GM12878 (cell line): ENCODE measurements around the gene SLC16A10.

Source experiments
- BACH1 ChIP-seq: fragments of 450-650 bp; IDR thresholded peaks from 2 replicates; pipeline ENCODE4 v1.6.1; 2017; ENCODE audit warnings: mild to moderate bottlenecking, borderline replicate concordance
- BCL11A ChIP-seq: IDR thresholded peaks from 2 replicates; pipeline ENCODE4 v1.6.1; 2011; ENCODE audit warnings: low read depth, low read length
- CREB1 ChIP-seq: IDR thresholded peaks from 2 replicates; pipeline ENCODE4 v1.6.1; 2012; ENCODE audit warnings: low read depth, mild to moderate bottlenecking, inconsistent platforms
- FOXK2 ChIP-seq: fragments of 450-650 bp; IDR thresholded peaks from 2 replicates; pipeline ENCODE4 v1.6.1; 2017; ENCODE audit warnings: mild to moderate bottlenecking, moderate library complexity
- NR2C2 ChIP-seq: IDR thresholded peaks from 2 replicates; pipeline ENCODE4 v1.6.1; 2011; ENCODE audit warnings: borderline replicate concordance, low read depth; ENCODE audit not compliant: control insufficient read depth, insufficient read length
- POLR2A ChIP-seq: IDR thresholded peaks from 2 replicates; pipeline ENCODE4 v1.6.1; 2011; ENCODE audit warnings: low read depth, mild to moderate bottlenecking, low read length
- POLR2AphosphoS5 ChIP-seq: IDR thresholded peaks from 2 replicates; pipeline ENCODE4 v1.6.1; 2011; ENCODE audit warnings: mild to moderate bottlenecking, low read length, inconsistent platforms
- TCF12 ChIP-seq: IDR thresholded peaks from 2 replicates; pipeline ENCODE4 v1.6.1; 2011; ENCODE audit warnings: low read depth, mild to moderate bottlenecking, low read length
- YY1 ChIP-seq: IDR thresholded peaks from 2 replicates; pipeline ENCODE4 v1.6.1; 2011; ENCODE audit warnings: low read depth, mild to moderate bottlenecking, low read length
- TF ChIP-seq, protein P1 (sequence below): IDR thresholded peaks from 2 replicates; pipeline ENCODE4 v1.6.1; 2012; ENCODE audit warnings: low read depth, low read length, improper control_type of control experiment
- TF ChIP-seq, protein P2 (sequence below), 3 experiments: IDR thresholded peaks in 2 of 3; conservative IDR thresholded peaks in 1 of 3; 2 replicates each; pipeline ENCODE4 v1.5.1; 2011; ENCODE audit warnings: low read depth in 3 of 3, low read length in 3 of 3, mild to moderate bottlenecking in 3 of 3, control low read depth in 2 of 3, moderate library complexity in 2 of 3, inconsistent platforms in 1 of 3, mixed read lengths in 1 of 3; ENCODE audit not compliant: control insufficient read depth in 2 of 3, insufficient read depth in 1 of 3; ENCODE audit errors: extremely low read depth in 1 of 3
- TF ChIP-seq, protein P3 (sequence below): IDR thresholded peaks from 2 replicates; pipeline ENCODE4 v1.6.1; 2011; ENCODE audit warnings: low read depth, low read length, improper control_type of control experiment, borderline replicate concordance
- TF ChIP-seq, protein P4 (sequence below): IDR thresholded peaks from 2 replicates; pipeline ENCODE4 v1.6.1; 2012; ENCODE audit warnings: mild to moderate bottlenecking, low read depth, low read length

DNA sequence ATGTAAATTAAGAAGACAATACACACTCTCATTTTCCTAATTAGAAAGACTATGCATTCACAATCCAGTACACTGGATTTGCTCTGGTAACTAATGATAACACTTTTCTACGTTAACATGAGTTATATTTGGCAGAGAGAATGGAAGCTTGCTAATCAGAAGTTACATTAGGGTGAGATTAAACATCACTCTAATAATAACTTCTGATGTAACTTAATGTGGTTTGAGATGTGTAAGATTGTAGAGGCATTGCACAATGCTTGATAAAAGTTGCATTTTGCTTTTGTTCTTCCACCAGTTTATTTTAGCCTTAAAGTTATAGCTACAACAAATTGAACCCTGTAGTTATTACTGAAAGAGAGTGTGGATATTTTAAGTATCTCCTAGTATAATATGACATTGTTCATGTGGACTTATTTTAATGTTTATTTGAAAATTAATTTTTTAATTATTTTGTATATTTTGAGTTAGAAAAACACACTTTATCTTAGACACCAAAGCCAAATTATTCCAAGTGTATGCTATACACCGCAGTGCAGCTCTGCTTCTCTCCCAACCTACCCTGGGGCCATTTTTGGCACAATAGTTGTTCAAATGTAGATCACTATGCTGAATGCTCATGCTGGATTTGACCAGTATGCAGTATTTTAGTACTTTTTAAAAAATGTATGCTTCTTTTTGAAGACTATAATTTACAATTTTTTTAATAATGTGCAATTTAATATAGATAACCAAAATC lies 143.2 kb downstream of the SLC16A10 start:
- TF ChIP-seq, protein P1, sequence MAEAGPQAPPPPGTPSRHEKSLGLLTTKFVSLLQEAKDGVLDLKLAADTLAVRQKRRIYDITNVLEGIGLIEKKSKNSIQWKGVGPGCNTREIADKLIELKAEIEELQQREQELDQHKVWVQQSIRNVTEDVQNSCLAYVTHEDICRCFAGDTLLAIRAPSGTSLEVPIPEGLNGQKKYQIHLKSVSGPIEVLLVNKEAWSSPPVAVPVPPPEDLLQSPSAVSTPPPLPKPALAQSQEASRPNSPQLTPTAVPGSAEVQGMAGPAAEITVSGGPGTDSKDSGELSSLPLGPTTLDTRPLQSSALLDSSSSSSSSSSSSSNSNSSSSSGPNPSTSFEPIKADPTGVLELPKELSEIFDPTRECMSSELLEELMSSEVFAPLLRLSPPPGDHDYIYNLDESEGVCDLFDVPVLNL: no peak
- TF ChIP-seq YY1 (no peak), POLR2AphosphoS5 (no peak), POLR2A (no peak), TCF12 (no peak), FOXK2 (no peak), NR2C2 (no peak), CREB1 (no peak), BACH1 (no peak), BCL11A (no peak)
- TF ChIP-seq, protein P2, sequence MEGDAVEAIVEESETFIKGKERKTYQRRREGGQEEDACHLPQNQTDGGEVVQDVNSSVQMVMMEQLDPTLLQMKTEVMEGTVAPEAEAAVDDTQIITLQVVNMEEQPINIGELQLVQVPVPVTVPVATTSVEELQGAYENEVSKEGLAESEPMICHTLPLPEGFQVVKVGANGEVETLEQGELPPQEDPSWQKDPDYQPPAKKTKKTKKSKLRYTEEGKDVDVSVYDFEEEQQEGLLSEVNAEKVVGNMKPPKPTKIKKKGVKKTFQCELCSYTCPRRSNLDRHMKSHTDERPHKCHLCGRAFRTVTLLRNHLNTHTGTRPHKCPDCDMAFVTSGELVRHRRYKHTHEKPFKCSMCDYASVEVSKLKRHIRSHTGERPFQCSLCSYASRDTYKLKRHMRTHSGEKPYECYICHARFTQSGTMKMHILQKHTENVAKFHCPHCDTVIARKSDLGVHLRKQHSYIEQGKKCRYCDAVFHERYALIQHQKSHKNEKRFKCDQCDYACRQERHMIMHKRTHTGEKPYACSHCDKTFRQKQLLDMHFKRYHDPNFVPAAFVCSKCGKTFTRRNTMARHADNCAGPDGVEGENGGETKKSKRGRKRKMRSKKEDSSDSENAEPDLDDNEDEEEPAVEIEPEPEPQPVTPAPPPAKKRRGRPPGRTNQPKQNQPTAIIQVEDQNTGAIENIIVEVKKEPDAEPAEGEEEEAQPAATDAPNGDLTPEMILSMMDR (IDR thresholded peaks at IDR 0.05 in 2 of 3, conservative IDR thresholded peaks at IDR 0.05 in 1 of 3; ENCODE audit: control insufficient read depth in 2 of 3, extremely low read depth in 1 of 3, insufficient read depth in 1 of 3, low read depth in 3 of 3, low read length in 3 of 3): no peak
- TF ChIP-seq, protein P3, sequence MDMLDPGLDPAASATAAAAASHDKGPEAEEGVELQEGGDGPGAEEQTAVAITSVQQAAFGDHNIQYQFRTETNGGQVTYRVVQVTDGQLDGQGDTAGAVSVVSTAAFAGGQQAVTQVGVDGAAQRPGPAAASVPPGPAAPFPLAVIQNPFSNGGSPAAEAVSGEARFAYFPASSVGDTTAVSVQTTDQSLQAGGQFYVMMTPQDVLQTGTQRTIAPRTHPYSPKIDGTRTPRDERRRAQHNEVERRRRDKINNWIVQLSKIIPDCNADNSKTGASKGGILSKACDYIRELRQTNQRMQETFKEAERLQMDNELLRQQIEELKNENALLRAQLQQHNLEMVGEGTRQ: no peak
- TF ChIP-seq, protein P4, sequence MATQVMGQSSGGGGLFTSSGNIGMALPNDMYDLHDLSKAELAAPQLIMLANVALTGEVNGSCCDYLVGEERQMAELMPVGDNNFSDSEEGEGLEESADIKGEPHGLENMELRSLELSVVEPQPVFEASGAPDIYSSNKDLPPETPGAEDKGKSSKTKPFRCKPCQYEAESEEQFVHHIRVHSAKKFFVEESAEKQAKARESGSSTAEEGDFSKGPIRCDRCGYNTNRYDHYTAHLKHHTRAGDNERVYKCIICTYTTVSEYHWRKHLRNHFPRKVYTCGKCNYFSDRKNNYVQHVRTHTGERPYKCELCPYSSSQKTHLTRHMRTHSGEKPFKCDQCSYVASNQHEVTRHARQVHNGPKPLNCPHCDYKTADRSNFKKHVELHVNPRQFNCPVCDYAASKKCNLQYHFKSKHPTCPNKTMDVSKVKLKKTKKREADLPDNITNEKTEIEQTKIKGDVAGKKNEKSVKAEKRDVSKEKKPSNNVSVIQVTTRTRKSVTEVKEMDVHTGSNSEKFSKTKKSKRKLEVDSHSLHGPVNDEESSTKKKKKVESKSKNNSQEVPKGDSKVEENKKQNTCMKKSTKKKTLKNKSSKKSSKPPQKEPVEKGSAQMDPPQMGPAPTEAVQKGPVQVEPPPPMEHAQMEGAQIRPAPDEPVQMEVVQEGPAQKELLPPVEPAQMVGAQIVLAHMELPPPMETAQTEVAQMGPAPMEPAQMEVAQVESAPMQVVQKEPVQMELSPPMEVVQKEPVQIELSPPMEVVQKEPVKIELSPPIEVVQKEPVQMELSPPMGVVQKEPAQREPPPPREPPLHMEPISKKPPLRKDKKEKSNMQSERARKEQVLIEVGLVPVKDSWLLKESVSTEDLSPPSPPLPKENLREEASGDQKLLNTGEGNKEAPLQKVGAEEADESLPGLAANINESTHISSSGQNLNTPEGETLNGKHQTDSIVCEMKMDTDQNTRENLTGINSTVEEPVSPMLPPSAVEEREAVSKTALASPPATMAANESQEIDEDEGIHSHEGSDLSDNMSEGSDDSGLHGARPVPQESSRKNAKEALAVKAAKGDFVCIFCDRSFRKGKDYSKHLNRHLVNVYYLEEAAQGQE: no peak
